DOHH2 (cell line): ENCODE results near the gene AFAP1.
"Not testable (repeated sequence)": the region's sequence is repeated elsewhere in the genome, so short reads cannot be mapped to it uniquely, and the experiment has no call there.

Experiments
- H3F3A ChIP-seq: fragments of 200-600 bp; sonication (generic), shearing (Covaris generic); 2 replicates; pipeline ENCODE4 v1.6.0; 2016; ENCODE audit warnings: antibody characterized with exemption, mild to moderate bottlenecking; ENCODE audit not compliant: control insufficient read depth, insufficient read depth
- H3K27ac ChIP-seq: fragments of 200-600 bp; sonication (generic); 2 replicates; pipeline ENCODE4 v1.5.1; 2014; ENCODE audit warnings: low read depth, mild to moderate bottlenecking, low read length, moderate library complexity
- H3K27me3 ChIP-seq: fragments of 200-600 bp; sonication (generic); 2 replicates; pipeline ENCODE4 v1.6.1; 2014; ENCODE audit warnings: mild to moderate bottlenecking, low read length, mixed read lengths; ENCODE audit not compliant: control insufficient read depth
- H3K36me3 ChIP-seq: fragments of 200-600 bp; sonication (generic); 2 replicates; pipeline ENCODE4 v1.6.1; 2014; ENCODE audit warnings: mild to moderate bottlenecking, low read length, moderate library complexity, mixed read lengths; ENCODE audit not compliant: control insufficient read depth
- H3K4me1 ChIP-seq: fragments of 200-600 bp; sonication (generic); 2 replicates; pipeline ENCODE4 v1.6.1; 2014; ENCODE audit warnings: mild to moderate bottlenecking, low read length, mixed read lengths; ENCODE audit not compliant: control insufficient read depth
- H3K4me2 ChIP-seq: fragments of 200-600 bp; sonication (generic); 2 replicates; pipeline ENCODE4 v1.6.0; 2014; ENCODE audit warnings: mild to moderate bottlenecking, low read length, moderate library complexity
- H3K4me3 ChIP-seq: fragments of 200-600 bp; sonication (generic); 2 replicates; pipeline ENCODE4 v1.5.1; 2014; ENCODE audit warnings: mild to moderate bottlenecking, low read length, mixed read lengths
- H3K79me2 ChIP-seq: fragments of 200-600 bp; sonication (generic); 2 replicates; pipeline ENCODE4 v1.6.1; 2014; ENCODE audit warnings: mild to moderate bottlenecking, low read length, mixed read lengths; ENCODE audit not compliant: control insufficient read depth
- H3K9me2 ChIP-seq: fragments of 200-600 bp; sonication (generic); replicated peaks from 2 replicates; pipeline ENCODE4 v1.6.1; 2014; ENCODE audit warnings: mild to moderate bottlenecking, low read length, mixed read lengths; ENCODE audit not compliant: control insufficient read depth
- H3K9me3 ChIP-seq: fragments of 200-600 bp; sonication (generic); 2 replicates; pipeline ENCODE4 v1.6.1; 2014; ENCODE audit warnings: antibody characterized with exemption, low read length, mixed read lengths; ENCODE audit not compliant: control insufficient read depth, insufficient read depth
- H4K20me1 ChIP-seq: fragments of 200-600 bp; sonication (generic); 2 replicates; pipeline ENCODE4 v1.6.0; 2014; ENCODE audit warnings: low read depth, mild to moderate bottlenecking, antibody characterized with exemption, low read length, moderate library complexity; ENCODE audit not compliant: control insufficient read depth, insufficient read depth
- EZH2phosphoT487 ChIP-seq: fragments of 200-600 bp; sonication (generic); IDR thresholded peaks from 2 replicates; pipeline ENCODE4 v1.6.1; 2017; ENCODE audit warnings: borderline replicate concordance, mild to moderate bottlenecking, antibody characterized with exemption, low read length, moderate library complexity, mixed read lengths
- TF ChIP-seq, protein P1 (sequence below): fragments of 200-600 bp; sonication (generic); IDR thresholded peaks from one replicate; pipeline ENCODE4 v1.5.1; 2014; ENCODE audit warnings: antibody characterized with exemption, mild to moderate bottlenecking, low read depth, low read length; ENCODE audit not compliant: poor library complexity, severe bottlenecking

Gene AFAP1

GRCh38 chr4:7944599-7945220 is 5.0 kb upstream of the AFAP1 start:
- Histone ChIP-seq H3K36me3 (no peaks in the 10 kb centered on the region), H3K79me2 (no peaks in the 10 kb centered on the region), H3K4me1 (no peaks in the 10 kb centered on the region), H3K9me2 (no peaks in the 10 kb centered on the region), H3K4me2 (no peak overlapping the region), H3K27ac (no peak overlapping the region), H3K4me3 (no peak overlapping the region), H3K27me3 (no peaks in the 10 kb centered on the region), H3K9me3 (no peaks in the 10 kb centered on the region), H4K20me1 (no peaks in the 10 kb centered on the region), H3F3A (no peaks in the 10 kb centered on the region)
- TF ChIP-seq, protein P1, sequence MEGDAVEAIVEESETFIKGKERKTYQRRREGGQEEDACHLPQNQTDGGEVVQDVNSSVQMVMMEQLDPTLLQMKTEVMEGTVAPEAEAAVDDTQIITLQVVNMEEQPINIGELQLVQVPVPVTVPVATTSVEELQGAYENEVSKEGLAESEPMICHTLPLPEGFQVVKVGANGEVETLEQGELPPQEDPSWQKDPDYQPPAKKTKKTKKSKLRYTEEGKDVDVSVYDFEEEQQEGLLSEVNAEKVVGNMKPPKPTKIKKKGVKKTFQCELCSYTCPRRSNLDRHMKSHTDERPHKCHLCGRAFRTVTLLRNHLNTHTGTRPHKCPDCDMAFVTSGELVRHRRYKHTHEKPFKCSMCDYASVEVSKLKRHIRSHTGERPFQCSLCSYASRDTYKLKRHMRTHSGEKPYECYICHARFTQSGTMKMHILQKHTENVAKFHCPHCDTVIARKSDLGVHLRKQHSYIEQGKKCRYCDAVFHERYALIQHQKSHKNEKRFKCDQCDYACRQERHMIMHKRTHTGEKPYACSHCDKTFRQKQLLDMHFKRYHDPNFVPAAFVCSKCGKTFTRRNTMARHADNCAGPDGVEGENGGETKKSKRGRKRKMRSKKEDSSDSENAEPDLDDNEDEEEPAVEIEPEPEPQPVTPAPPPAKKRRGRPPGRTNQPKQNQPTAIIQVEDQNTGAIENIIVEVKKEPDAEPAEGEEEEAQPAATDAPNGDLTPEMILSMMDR = no peak
- no peak for TF ChIP-seq EZH2phosphoT487

GRCh38 chr4:7943688-7944087 is 4.0 kb upstream of the AFAP1 start:
- not testable (repeated sequence) for H3K4me2 ChIP-seq, H3K27ac ChIP-seq, H3K79me2 ChIP-seq, H4K20me1 ChIP-seq, H3K9me2 ChIP-seq, H3K27me3 ChIP-seq, H3K9me3 ChIP-seq, H3K4me1 ChIP-seq, H3K4me3 ChIP-seq, H3K36me3 ChIP-seq, H3F3A ChIP-seq

- Histone ChIP-seq H3K36me3 (no peaks in the 10 kb centered on the region), H3K79me2 (no peaks in the 10 kb centered on the region), H3K4me2 (no peak overlapping the region), H3K4me1 (no peaks in the 10 kb centered on the region), H3K27me3 (peaks cover 2% of the 10 kb centered on the region; the same call in 1 of the 2 replicates), H3K9me2 (no peaks in the 10 kb centered on the region), H3K4me3 (no peak overlapping the region), H3F3A (no peaks in the 10 kb centered on the region), H3K27ac (no peak overlapping the region), H3K9me3 (no peaks in the 10 kb centered on the region), H4K20me1 (no peaks in the 10 kb centered on the region)
- TF ChIP-seq, protein P1 = no peak
- TF ChIP-seq EZH2phosphoT487 = no peak
Observed at GRCh38 chr4:7943211-7943610, 3.5 kb upstream of the AFAP1 start.

DNA sequence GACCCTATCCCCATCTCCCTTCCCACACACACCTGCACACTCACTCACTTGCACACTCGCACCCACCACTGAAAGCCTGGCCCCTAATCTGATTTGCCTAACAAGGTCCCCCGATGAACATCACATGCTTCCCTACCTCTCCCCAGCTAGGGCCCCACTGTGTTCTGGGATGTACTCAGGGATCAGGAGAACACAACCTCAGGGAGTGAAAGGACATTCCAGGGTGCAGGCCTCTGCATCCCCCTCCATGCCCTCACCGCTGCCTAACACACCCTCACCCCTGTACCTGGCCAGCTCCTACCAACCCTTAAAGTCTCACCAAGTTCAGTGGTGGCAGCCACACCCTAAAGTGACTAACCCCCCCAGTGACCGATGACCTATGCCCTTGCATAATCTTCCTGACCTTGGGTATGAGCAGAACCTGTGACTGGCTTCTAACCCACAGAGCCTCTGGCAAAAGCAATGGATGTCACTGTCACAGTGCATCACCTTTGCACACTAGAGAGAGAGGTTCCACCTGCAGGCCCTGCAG is 2.4 kb upstream of the AFAP1 start:
- TF ChIP-seq, protein P1 = no peak
- TF ChIP-seq EZH2phosphoT487 = no peak
- Histone ChIP-seq H3K4me1 (no peaks in the 10 kb centered on the region), H3K79me2 (no peaks in the 10 kb centered on the region), H3K4me2 (no peak overlapping the region), H3K9me2 (no peaks in the 10 kb centered on the region), H3K9me3 (no peaks in the 10 kb centered on the region), H3K27ac (no peak overlapping the region), H3K4me3 (no peak overlapping the region), H4K20me1 (no peaks in the 10 kb centered on the region), H3K27me3 (peaks cover 4% of the 10 kb centered on the region), H3K36me3 (no peaks in the 10 kb centered on the region), H3F3A (no peaks in the 10 kb centered on the region)
